T1000 (cell line): ENCODE results near the gene BICRAL.
"Not testable (repeated sequence)": the region's sequence is repeated elsewhere in the genome, so short reads cannot be mapped to it uniquely, and the experiment has no call there.

Experiments
- DNase-seq: peaks from one replicate; lab custom pipeline; 2025; ENCODE audit warnings: mixed read lengths; lab: John Stamatoyannopoulos, UW

Gene BICRAL

DNA sequence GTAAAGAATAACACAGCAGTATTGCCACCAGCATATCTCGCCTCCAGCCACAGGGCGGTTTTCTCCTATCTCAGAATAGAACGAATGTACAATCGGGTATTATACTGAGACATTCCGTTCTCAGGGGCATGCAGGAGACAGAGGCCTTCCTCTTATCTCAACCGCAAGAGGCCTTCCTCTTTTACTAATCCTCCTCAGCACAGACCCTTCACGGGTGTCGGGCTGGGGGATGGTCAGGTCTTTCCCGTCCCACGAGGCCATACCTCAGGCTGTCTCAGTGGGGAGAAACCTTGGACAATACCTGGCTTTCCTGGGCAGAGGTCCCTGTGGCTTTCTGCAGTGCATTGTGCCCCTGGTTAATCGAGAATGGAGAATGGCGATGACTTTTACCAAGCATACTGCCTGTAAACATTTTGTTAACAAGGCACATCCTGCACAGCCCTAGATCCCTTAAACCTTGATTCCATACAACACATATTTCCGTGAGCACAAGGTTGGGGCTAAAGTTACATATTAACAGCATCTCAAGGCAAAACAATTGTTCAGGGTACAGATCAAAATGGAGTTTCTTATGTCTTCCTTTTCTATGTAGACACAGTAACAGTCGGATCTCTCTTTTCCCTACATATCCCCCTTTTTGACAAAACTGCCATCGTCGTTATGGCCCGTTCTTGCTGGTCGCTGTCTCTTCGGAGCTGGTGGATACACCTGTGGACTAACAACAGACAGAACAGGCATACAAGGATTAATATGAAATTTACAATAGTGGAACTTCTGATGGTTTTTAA, 112.4 kb downstream of the BICRAL start:
- not testable (repeated sequence) for DNase-seq

DNA sequence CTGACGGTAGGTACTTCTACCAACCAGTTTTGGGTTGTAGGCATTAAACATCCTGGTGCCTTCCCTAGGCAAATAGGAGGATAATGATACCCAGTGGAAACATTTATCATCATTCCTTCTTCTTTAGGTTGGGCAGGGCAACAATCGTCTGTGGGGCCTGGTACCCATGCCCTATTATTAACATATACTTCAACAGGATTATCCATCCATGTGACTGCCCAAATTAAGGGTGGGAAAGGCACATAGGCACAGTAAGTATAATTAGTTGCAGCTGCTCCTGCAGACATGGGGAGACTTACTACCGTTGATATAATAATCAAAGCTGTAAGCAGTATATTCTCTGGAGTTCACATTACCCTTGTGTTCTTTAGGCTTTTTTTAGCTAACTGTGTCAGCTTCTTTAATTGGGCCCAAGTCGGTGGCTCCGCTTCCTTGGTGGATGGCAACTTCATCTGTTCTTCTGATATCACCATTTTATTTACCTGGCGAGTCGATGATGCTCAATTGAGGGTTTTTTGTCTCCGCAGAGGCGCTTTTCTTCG, 114.4 kb downstream of the BICRAL start:
- no peak for DNase-seq

DNA sequence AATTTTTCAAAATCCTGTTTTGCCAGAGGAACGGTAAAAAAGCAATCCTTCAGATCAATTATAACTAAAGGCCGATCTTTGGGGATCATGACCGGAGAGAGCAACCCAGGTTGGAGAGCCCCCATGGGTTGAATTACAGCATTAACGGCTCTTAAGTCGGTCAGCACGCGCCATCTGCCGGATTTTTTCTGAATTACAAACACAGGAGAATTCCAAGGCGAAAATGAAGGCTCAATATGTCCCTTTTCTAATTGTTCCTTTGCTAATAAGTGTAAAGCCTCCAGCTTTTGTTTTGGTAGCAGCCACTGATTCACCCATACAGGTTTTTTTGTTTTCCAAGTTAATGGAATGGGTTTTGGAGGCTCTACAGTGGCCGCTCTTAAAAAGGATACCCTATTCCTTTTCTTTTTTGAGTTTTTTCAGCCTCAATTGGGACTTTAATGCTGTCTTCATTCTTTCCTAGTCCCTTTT, 117.1 kb downstream of the BICRAL start:
- DNase-seq = peak; percentile 63

DNA sequence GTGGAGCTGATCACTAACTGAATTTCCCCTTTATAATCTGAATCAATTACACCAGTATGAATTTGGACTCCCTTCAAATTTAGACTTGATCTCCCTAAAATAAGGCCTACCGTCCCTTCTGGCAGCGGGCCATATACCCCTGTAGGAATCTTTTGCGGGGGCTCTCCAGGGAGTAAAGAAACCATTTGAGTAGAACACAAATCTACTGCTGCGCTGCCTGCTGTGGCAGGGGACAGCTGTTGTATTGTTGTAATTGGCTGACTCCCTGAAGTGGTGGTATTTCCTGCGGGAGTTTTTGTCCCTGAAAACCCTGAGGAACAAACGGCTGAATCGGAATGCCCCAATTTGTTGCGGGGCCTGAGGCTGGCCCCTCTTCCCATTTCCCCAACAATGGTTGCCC, 118.0 kb downstream of the BICRAL start:
- DNase-seq = no peak

- peak; percentile 74 for DNase-seq
Measured at GRCh38 chr6:42901538-42901957, 119.7 kb downstream of the BICRAL start.

DNA sequence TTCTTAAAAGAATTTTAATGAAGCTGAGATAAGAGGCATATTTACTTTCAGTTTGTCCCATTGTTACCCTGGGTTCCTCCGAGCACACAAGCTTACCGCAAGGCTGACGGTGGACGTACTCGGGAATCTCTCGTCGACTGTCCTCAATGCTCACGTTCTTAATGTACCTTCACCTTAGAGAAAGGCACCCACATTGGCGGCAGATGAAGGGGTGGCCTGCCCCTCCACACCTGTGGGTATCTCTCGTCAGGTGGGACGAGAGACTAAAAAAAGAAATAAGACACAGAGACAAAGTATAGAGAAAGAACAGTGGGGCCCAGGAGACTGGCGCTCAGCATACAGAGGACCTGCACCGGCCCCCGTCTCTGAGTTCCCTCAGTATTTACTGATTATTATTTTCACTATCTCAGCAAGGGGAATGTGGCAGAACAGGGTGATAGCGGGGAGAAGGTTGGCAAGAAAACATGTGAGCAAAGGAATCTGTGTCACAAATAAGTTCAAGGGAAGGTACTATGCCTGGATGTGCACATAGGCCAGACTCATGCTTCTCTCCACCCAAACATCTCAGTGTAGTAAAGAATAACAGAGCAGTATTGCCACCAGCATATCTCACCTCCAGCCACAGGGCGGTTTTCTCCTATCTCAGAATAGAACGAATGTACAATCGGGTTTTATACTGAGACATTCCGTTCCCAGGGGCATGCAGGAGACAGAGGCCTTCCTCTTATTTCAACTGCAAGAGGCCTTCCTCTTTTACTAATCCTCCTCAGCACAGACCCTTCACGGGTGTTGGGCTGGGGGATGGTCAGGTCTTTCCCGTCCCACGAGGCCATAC, 120.8 kb downstream of the BICRAL start:
- not testable (repeated sequence) for DNase-seq

DNA sequence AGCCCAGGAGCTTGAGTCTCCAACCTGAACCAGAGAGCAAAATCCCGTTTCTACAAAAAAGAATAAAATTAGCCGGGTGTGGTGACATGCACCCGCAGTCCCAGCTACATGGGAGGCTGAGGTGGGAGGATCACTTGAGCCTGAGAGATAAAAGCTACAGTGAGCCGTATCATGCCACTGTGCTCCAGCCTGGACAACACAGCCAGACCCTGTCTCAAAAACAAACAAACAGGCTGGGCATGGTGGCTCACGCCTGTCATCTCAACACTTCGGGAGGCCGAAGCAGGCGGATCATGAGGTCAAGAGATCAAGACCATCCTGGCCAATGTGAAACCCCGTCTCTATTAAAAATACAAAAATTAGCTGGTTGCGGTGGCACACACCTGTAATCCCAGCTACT, 122.6 kb downstream of the BICRAL start:
- no peak for DNase-seq

- no peak for DNase-seq
Measured at GRCh38 chr6:42907336-42907735, 125.5 kb downstream of the BICRAL start.

GRCh38 chr6:42909835-42910234, 128.0 kb downstream of the BICRAL start:
- no peak for DNase-seq

GRCh38 chr6:42911171-42912021, 129.5 kb downstream of the BICRAL start:
- no peak for DNase-seq

DNA sequence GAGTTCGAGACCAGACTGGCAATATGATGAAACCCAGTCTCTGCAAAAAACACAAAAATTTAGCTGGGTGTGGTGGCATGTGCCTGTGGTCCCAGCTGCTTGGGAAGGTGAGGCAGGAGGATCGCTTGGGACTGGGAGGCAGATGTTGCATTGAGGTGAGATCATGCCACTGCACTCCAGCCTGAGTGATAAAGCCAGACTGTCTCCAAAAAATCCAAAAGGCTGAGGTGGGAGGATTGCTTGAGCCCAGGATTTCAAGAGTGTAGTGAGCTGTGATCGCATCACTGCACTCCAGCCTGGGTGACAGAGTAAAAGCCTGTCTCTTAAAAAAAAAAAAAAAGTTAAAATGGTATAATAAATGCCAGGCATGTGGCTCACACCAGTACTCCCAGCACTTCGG, 132.7 kb downstream of the BICRAL start:
- DNase-seq = no peak

DNA sequence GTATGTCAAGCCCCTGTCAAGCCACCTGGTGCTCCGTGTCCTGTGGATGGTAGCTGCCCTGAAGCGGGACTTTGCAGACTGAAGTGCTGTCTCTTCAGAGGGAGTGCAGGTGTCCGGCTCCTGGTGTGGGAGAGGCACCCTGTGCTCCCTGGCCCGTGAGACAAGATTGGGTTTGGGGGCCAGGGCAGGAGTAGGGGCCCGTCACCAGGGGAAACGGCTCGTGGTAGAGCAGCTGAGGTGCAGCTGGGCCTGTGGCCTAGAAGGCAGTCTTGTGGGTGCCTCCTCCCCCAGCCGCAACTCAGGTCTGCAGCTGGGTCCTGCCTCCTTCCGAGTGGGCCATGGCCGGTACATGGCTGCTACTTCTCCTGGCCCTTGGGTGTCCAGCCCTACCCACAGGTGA, 133.9 kb downstream of the BICRAL start, which contains the start of gene PTCRA:
Gene PTCRA, plus strand, starts transcription at position 322 of the 400 bp plus-strand sequence. Its CDS starts 17 bp downstream, at position 339.
- no peak for DNase-seq

DNA sequence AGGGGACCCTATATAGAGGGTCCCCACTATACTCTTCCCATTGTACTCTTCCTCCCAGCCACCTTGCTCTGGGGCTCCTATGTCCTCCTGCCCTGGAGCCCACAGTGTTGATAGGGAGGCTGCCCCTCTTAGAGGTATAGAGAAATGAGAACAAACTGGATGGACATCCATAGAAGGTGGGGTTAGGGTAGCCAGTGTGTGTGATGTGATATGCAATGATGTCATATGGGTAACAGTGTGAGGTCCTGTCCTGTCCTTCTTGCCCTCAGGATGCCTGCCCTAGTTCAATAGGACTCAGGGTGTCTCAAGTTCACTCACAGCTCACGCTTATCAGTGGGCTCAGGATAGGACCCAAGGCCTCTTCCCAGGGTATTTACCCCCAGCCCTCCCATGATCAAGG, 134.4 kb downstream of the BICRAL start:
- no peak for DNase-seq
